NCI-H2196 treated with DMSO at 0.1 percent for 48 hours (cell line): ENCODE data around the gene SLC25A27.

Source experiments
- DNase-seq: peaks from one replicate; lab custom pipeline; 2025; ENCODE audit not compliant: unreplicated experiment; lab: John Stamatoyannopoulos, UW

SLC25A27 gene

GRCh38 chr6:46648869-46649492, 3.8 kb upstream of the SLC25A27 start:
- no peak for DNase-seq

DNA sequence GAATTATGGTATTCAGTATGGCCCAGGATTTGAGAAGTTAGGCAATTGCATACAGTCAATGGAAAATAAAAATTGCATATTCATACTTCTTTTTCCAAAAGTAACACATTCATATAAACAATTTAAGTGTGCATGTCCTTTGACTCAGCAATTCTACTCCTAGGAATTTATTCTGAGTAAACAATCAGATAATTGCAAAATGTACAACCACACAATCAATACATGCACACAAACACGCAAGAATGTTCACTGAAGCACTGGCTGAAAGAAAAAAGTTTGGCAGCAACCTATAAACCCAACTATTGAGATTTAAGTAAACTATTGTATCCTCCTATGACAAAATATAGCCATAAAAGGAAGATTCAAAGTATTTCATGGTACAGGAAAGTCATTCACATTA, 1.8 kb upstream of the SLC25A27 start:
- DNase-seq, result no peak

GRCh38 chr6:46651816-46652215, 959 bp upstream of the SLC25A27 start:
- DNase-seq, result no peak

DNA sequence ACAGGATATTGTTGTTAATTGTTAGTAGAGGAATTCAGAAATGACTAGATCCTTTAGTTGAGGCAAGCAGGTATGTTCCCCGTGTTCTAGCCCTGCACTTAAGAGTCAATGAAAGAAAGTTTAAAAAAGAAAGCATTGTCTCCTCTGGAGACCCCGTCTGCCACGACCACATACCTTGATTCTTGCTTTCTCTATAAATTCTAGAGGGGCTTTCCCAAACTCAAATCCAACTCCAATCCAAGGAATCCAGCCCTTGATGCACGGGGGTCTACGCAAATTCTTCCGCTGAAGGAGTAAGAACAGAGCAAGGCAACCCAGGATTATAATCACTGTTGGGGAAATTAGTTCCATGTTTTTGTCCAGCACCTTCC, 558 bp upstream of the SLC25A27 start:
- DNase-seq, result no peak

DNA sequence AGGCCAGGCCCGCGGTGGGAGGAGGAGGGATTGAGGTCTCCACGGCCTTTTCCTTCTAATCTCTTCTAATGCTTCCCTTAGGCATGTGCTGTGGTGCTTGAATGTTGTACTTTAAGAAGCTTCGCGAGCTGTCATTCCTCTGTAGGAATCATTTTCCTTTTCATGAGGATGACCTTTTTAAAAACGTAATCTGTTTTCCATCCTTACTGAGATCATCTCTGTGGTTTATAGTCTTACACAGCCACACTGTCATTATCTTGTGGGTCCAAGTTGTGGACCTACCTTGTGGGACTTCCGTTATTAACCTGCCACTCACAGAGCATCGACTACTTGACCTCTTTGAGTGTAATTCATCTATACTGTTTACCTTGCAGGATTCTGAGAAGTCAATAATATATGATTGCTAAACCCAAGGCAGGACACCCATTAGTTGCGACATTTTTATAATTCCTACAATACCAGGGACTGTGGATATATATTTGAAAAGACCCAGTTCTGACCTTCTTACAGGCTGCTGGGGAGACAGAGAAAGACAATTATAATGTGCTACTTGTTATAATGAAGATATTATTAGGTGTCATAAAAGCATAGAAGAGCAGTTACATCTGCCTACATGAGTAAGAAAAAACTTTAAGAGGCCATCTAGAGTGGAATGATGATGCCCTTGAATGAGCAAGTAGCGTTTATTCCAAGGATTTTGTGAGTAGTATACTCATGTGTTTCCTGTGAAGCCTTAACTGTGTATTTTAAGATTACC, 842 bp downstream of the SLC25A27 start:
- DNase-seq, result no peak

DNA sequence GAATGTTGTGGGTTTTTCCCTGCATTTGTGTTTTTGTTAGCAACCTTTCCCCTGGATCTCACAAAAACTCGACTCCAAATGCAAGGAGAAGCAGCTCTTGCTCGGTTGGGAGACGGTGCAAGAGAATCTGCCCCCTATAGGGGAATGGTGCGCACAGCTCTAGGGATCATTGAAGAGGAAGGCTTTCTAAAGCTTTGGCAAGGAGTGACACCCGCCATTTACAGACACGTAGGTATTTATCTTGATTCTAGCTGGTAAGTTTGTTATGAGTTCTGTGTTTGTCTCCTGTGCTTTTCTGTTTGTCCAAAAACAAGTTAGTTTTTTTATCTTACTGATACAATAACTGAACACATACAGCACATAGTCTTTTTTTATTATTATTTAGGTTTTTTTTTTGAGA, 3.0 kb downstream of the SLC25A27 start:
- no peak for DNase-seq

DNA sequence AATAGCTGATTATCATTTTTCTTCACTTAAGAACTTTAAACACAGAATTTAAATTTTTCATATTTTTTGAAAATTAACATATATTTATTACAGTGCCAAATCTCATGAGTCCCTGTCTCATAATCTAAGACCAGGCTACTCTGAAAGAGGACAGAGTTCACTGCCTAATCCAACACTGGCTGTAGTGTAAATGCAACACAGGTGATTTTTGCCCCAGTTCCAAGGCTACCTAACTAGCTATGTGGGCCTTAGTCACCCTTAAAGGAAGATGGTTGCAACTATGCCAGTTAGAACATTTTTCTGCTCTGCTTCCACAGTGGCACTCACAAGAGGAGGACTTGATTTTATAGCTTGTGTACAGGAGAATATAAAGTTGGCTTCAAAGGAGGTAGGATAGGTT, 4.9 kb downstream of the SLC25A27 start:
- no peak for DNase-seq

- DNase-seq, result no peak
These were observed 8.7 kb downstream of the SLC25A27 start for GRCh38 chr6:46661483-46661882.

DNA sequence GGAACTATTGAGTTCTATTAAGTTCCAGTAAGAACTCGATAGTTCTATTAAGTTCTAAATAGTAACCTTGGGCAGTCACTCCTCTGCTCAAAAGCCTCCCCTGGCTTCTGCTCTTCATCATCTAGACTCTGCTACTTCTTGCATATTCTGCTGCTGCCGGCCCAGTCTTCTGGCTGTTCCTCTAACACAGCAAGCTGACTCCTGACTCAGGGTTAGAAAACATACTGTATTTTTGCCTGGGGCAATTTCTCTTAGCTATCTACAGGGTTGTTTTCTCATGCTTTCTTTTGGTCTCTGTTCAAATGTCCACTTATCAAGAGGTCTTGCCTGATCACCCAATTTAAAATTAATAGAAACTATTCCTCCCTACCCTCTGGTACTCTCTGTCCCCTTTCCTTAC, 14.6 kb downstream of the SLC25A27 start:
- no peak for DNase-seq

DNA sequence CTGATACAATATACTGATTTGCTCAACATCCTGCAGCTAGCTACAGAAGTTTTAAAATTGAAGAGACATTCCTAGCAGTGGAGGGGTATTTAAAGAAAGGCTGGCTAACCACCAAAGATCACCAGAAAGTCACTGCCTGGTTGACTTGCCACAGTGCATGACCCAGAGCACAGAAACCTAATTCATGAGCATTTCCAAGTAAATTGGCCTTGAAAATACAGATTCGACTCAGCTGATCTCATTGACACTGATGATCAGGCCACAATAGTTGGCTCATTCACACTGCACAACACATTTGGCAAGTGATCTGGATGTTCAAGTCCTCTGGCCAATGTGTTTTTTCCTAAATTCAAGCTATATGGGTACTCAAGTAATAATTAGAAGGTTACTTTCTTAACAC, 21.6 kb downstream of the SLC25A27 start:
- DNase-seq, result no peak

GRCh38 chr6:46676604-46677313, 24.0 kb downstream of the SLC25A27 start:
- no peak for DNase-seq

- DNase-seq, result no peak
These were observed 24.5 kb downstream of the SLC25A27 start for GRCh38 chr6:46677314-46677654.

DNA sequence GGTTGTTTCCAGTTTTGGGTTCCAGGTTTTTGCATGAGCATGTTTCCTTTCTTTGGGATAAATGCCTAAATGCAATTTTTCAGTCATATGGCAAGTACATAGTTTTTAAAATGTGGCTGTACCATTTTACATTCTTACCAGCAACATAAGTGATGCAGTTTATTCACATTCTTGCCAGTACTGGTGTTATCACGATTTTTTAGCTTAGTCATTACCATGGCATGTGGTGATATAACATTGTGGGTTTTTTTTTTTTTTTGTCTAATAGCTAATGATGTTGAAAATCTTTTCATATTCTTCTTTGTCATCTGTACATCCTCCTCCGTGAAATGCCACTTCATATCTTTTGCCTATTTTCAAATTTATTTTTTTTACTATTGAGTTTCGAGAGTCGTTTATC, 32.0 kb downstream of the SLC25A27 start:
- DNase-seq, result no peak

DNA sequence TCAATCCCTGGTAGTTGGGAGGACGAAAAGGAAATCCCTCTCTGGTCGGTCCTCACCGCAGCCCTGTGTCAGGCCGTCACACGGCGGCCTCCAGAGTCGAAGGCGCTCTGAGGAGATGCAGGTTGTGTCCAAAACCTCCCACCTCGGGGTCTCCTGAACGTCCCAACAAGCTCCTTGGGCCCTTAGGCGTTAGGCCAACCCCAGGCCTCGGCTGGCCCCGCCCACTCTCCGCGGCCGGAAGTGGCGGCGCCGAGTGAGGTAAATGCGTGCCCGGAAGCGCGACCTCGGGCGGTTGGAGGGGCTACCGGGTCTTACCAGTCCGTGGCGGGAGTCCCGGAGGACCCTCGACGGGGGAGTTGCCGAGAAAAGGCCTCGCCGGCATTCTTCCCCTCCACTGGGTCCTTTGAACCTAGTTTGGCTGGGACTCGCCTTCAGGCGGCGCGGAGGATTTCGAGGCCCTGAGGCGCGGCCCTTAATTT, 34.9 kb downstream of the SLC25A27 start, which contains the start of gene TDRD6:
Gene TDRD6 (plus strand): TSS at position 267 of the 479 bp plus-strand sequence. CDS start 244 bp downstream, outside the sequence.
- no peak for DNase-seq

- no peak for DNase-seq
These were observed 35.6 kb downstream of the SLC25A27 start for GRCh38 chr6:46688117-46688965.

DNA sequence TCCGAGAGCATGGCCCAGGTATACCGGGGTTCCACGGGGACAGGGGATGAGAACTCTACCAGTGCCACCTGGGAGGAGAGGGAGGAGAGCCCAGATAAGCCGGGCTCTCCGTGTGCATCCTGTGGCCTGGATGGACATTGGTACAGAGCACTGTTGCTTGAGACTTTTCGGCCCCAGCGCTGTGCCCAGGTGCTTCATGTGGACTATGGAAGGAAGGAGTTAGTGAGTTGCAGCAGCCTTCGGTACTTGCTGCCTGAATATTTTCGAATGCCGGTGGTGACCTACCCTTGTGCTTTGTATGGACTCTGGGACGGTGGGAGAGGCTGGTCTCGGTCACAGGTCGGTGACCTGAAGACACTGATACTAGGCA, 36.2 kb downstream of the SLC25A27 start:
- no peak for DNase-seq

- DNase-seq, result no peak
These were observed 36.9 kb downstream of the SLC25A27 start for GRCh38 chr6:46689657-46690056.

DNA sequence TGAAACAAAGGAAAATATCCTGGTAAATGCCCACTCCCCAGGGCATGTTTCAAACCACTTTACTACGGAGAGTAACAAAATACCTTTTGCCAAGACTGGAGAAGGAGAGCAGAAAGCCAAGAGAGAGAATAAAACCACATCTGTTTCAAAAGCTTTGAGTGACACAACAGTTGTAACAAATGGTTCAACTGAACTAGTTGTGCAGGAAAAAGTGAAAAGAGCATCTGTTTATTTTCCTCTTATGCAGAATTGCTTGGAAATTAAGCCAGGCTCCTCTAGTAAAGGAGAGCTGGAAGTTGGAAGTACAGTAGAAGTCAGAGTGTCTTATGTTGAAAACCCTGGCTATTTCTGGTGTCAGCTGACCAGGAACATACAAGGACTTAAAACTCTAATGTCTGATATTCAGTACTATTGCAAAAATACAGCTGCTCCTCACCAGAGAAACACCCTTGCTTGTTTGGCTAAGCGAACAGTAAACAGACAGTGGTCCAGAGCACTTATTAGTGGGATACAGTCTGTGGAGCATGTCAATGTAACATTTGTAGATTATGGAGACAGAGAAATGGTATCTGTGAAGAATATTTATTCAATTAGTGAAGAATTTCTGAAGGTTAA, 37.5 kb downstream of the SLC25A27 start:
- no peak for DNase-seq

GRCh38 chr6:46690911-46691451, 38.2 kb downstream of the SLC25A27 start:
- DNase-seq, result no peak

- no peak for DNase-seq
These were observed 47.2 kb downstream of the SLC25A27 start for GRCh38 chr6:46699970-46700369.

- DNase-seq, result no peak
These were observed 51.8 kb downstream of the SLC25A27 start for GRCh38 chr6:46704562-46704961.
